HepG2 (cell line): ENCODE data around the gene ABL2. TPM values are rescaled to one million over a fixed set of nuclear protein-coding genes. Genes with fewer than 3 reads are reported as not detected.
A peak's percentile ranks its signal among the peaks of the same experiment; 100 is the strongest.

Experiments
- ATAD3A ChIP-seq: sonication (generic); formaldehyde crosslinking; IDR thresholded peaks from 2 replicates; pipeline ENCODE4 v1.4.0; 2020; ENCODE audit warnings: missing genetic modification reagents
- CBFB ChIP-seq: sonication (generic); formaldehyde crosslinking; IDR thresholded peaks from 2 replicates; pipeline ENCODE4 v1.4.0; 2020; ENCODE audit warnings: missing genetic modification reagents
- FOSL1 ChIP-seq: sonication (generic); formaldehyde crosslinking; IDR thresholded peaks from 2 replicates; pipeline ENCODE4 v1.9.0; 2021; ENCODE audit warnings: missing genetic modification reagents, borderline replicate concordance
- HOXA3 ChIP-seq: sonication (generic); formaldehyde crosslinking; IDR thresholded peaks from 2 replicates; pipeline ENCODE4 v1.5.0; 2020; ENCODE audit warnings: missing genetic modification reagents
- KDM5B ChIP-seq: sonication (generic); formaldehyde crosslinking; IDR thresholded peaks from 2 replicates; pipeline ENCODE4 v1.4.0; 2020; ENCODE audit warnings: missing genetic modification reagents, mild to moderate bottlenecking, borderline replicate concordance
- KLF13 ChIP-seq: sonication (generic); formaldehyde crosslinking; IDR thresholded peaks from 2 replicates; pipeline ENCODE4 v1.4.0; 2020; ENCODE audit warnings: mild to moderate bottlenecking, missing genetic modification reagents
- MEF2D ChIP-seq: sonication (generic); formaldehyde crosslinking; IDR thresholded peaks from 2 replicates; pipeline ENCODE4 v1.5.1; 2020; ENCODE audit warnings: mild to moderate bottlenecking, missing genetic modification reagents
- MTF1 ChIP-seq: sonication (generic); formaldehyde crosslinking; IDR thresholded peaks from 2 replicates; pipeline ENCODE4 v1.5.0; 2020; ENCODE audit warnings: missing genetic modification reagents
- MYC ChIP-seq: sonication (generic); formaldehyde crosslinking; IDR thresholded peaks from 2 replicates; pipeline ENCODE4 v1.9.0; 2021; ENCODE audit warnings: missing genetic modification reagents, borderline replicate concordance
- MZF1 ChIP-seq: sonication (generic); formaldehyde crosslinking; IDR thresholded peaks from 2 replicates; pipeline ENCODE4 v1.8.1; 2023; ENCODE audit warnings: mild to moderate bottlenecking, missing genetic modification reagents, borderline replicate concordance
- NFIB ChIP-seq: sonication (generic); formaldehyde crosslinking; IDR thresholded peaks from 2 replicates; pipeline ENCODE4 v1.9.0; 2021; ENCODE audit warnings: missing genetic modification reagents, mild to moderate bottlenecking, borderline replicate concordance
- NONO ChIP-seq, 2 experiments: fragments of 450-650 bp in 1 of 2; sonication (generic) in 1 of 2; formaldehyde crosslinking in 1 of 2; IDR thresholded peaks in 1 of 2; conservative IDR thresholded peaks in 1 of 2; 2 replicates each; pipeline versions ENCODE4 v1.6.1 to v1.8.0; 2017 to 2022; ENCODE audit warnings: mild to moderate bottlenecking in 1 of 2, missing genetic modification reagents in 1 of 2, moderate library complexity in 1 of 2
- NRL ChIP-seq: sonication (generic); formaldehyde crosslinking; IDR thresholded peaks from 2 replicates; pipeline ENCODE4 v1.5.0; 2020; ENCODE audit warnings: missing genetic modification reagents, mild to moderate bottlenecking, moderate library complexity, borderline replicate concordance
- PCBP2 ChIP-seq: fragments of 200-400 bp; formaldehyde crosslinking; optimal IDR thresholded peaks from 2 replicates; pipeline ENCODE3; 2018; ENCODE audit warnings: low read length, low read depth; ENCODE audit not compliant: poor library complexity, severe bottlenecking
- POLR2AphosphoS2 ChIP-seq: IDR thresholded peaks from 2 replicates; pipeline ENCODE4 v1.6.1; 2011; ENCODE audit warnings: low read depth, low read length, improper control_type of control experiment
- STAG1 ChIP-seq: sonication (generic); formaldehyde crosslinking; IDR thresholded peaks from 2 replicates; pipeline ENCODE4 v1.4.0; 2020; ENCODE audit warnings: missing genetic modification reagents
- TCF7 ChIP-seq: sonication (generic); IDR thresholded peaks from 2 replicates; pipeline ENCODE4 v1.6.1; 2016; ENCODE audit warnings: antibody characterized with exemption, low read depth
- TP53 ChIP-seq: sonication (generic); formaldehyde crosslinking; conservative IDR thresholded peaks from 2 replicates; pipeline ENCODE4 v1.4.0; 2020; ENCODE audit warnings: missing genetic modification reagents
- U2AF1 ChIP-seq: fragments of 200-400 bp; formaldehyde crosslinking; optimal IDR thresholded peaks from 2 replicates; pipeline ENCODE3; 2017; ENCODE audit warnings: mild to moderate bottlenecking, low read depth, low read length
- ZNF180 ChIP-seq: sonication (generic); formaldehyde crosslinking; IDR thresholded peaks from 2 replicates; pipeline ENCODE4 v1.4.0; 2020; ENCODE audit warnings: low read depth, missing genetic modification reagents, borderline replicate concordance
- ZNF326 ChIP-seq: sonication (generic); formaldehyde crosslinking; IDR thresholded peaks from 2 replicates; pipeline ENCODE4 v1.4.0; 2020; ENCODE audit warnings: missing genetic modification reagents, borderline replicate concordance
- ZNF460 ChIP-seq: sonication (generic); formaldehyde crosslinking; IDR thresholded peaks from 2 replicates; pipeline ENCODE4 v1.5.1; 2020; ENCODE audit warnings: missing genetic modification reagents, mild to moderate bottlenecking, borderline replicate concordance
- ZNF567 ChIP-seq: sonication (generic); formaldehyde crosslinking; IDR thresholded peaks from 2 replicates; pipeline ENCODE4 v1.8.1; 2023; ENCODE audit warnings: mild to moderate bottlenecking, missing genetic modification reagents, borderline replicate concordance
- ZNF713 ChIP-seq: sonication (generic); formaldehyde crosslinking; IDR thresholded peaks from 2 replicates; pipeline ENCODE4 v1.4.0; 2020; ENCODE audit warnings: mild to moderate bottlenecking, missing genetic modification reagents
- ZSCAN21 ChIP-seq: sonication (generic); formaldehyde crosslinking; IDR thresholded peaks from 2 replicates; pipeline ENCODE4 v1.8.0; 2022; ENCODE audit warnings: mild to moderate bottlenecking, missing genetic modification reagents, moderate library complexity, borderline replicate concordance
- polyA plus RNA-seq, 8 experiments: library from polyadenylated mRNA; depleted of rRNA in 3 of 8; stranded (reverse) in 7 of 8; unstranded in 1 of 8; fragments of >200 nt; fragmentation: Illumina TruSeq in 4 of 8; extraction: Trizol in 4 of 8; gene quantifications; 2 replicates each; pipeline versions ENCODE4 v1.2.1 to v1.2.3, GENCODE V29; 2011 to 2016; ENCODE audit warnings: low read depth in 4 of 8, missing spikeins in 1 of 8, mixed read lengths in 1 of 8; ENCODE audit not compliant: insufficient read depth in 1 of 8
- total RNA-seq, 5 experiments: library from RNA; depleted of rRNA; stranded (reverse); fragments of >200 nt; fragmentation: Illumina TruSeq; extraction: Trizol; gene quantifications; 2 replicates each; pipeline ENCODE4 v1.2.3, GENCODE V29; 2016; ENCODE audit warnings: low read depth in 1 of 5
- TF ChIP-seq, protein P1 (sequence below): sonication (generic); formaldehyde crosslinking; IDR thresholded peaks from 2 replicates; pipeline ENCODE4 v1.9.0; 2021; ENCODE audit warnings: missing genetic modification reagents, borderline replicate concordance
- TF ChIP-seq, protein P2 (sequence below): sonication (generic); formaldehyde crosslinking; IDR thresholded peaks from 2 replicates; pipeline ENCODE4 v1.8.0; 2022; ENCODE audit warnings: missing genetic modification reagents, mild to moderate bottlenecking, borderline replicate concordance
- TF ChIP-seq, protein P3 (sequence below): sonication (generic); formaldehyde crosslinking; IDR thresholded peaks from 2 replicates; pipeline ENCODE4 v1.4.0; 2020; ENCODE audit warnings: missing genetic modification reagents

ABL2 gene
- total and polyA plus RNA-seq, 2 of the 13 experiments (the other 11 are each of a cell fraction or from before 2014, with no cell fraction given): 5.8 to 6.0 TPM

- TF ChIP-seq ZNF713 (CRISPR knock-in tag) (no peak), TCF7 (peak; percentile 80), ZNF180 (CRISPR knock-in tag) (no peak), POLR2AphosphoS2 (no peak), MYC (CRISPR knock-in tag) (no peak), TP53 (CRISPR knock-in tag) (no peak), HOXA3 (0 out of 2 replicates have a peak, but pooled peaks have one; percentile 38), STAG1 (CRISPR knock-in tag) (no peak), ZNF567 (CRISPR knock-in tag) (no peak), U2AF1 (no peak), CBFB (CRISPR knock-in tag) (no peak), NFIB (CRISPR knock-in tag) (no peak), PCBP2 (no peak), ZNF326 (no peak), MEF2D (CRISPR knock-in tag) (peak; percentile 83), KDM5B (CRISPR knock-in tag) (no peak), NRL (CRISPR knock-in tag) (no peak), MTF1 (CRISPR knock-in tag) (no peak), MZF1 (no peak), ZNF460 (CRISPR knock-in tag) (peak; percentile 30; the same call in 1 of the 2 replicates), NONO (IDR thresholded peaks at IDR 0.05) (no peak), NONO (CRISPR knock-in tag; conservative IDR thresholded peaks at IDR 0.05) (peak; percentile 84), KLF13 (CRISPR knock-in tag) (no peak), FOSL1 (CRISPR knock-in tag) (no peak), ATAD3A (no peak), ZSCAN21 (peak; percentile 53; the same call in 1 of the 2 replicates)
- TF ChIP-seq, protein P1, sequence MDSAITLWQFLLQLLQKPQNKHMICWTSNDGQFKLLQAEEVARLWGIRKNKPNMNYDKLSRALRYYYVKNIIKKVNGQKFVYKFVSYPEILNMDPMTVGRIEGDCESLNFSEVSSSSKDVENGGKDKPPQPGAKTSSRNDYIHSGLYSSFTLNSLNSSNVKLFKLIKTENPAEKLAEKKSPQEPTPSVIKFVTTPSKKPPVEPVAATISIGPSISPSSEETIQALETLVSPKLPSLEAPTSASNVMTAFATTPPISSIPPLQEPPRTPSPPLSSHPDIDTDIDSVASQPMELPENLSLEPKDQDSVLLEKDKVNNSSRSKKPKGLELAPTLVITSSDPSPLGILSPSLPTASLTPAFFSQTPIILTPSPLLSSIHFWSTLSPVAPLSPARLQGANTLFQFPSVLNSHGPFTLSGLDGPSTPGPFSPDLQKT (CRISPR knock-in tag): no peak
- TF ChIP-seq, protein P2, sequence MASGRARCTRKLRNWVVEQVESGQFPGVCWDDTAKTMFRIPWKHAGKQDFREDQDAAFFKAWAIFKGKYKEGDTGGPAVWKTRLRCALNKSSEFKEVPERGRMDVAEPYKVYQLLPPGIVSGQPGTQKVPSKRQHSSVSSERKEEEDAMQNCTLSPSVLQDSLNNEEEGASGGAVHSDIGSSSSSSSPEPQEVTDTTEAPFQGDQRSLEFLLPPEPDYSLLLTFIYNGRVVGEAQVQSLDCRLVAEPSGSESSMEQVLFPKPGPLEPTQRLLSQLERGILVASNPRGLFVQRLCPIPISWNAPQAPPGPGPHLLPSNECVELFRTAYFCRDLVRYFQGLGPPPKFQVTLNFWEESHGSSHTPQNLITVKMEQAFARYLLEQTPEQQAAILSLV (CRISPR knock-in tag): no peak
- TF ChIP-seq, protein P3, sequence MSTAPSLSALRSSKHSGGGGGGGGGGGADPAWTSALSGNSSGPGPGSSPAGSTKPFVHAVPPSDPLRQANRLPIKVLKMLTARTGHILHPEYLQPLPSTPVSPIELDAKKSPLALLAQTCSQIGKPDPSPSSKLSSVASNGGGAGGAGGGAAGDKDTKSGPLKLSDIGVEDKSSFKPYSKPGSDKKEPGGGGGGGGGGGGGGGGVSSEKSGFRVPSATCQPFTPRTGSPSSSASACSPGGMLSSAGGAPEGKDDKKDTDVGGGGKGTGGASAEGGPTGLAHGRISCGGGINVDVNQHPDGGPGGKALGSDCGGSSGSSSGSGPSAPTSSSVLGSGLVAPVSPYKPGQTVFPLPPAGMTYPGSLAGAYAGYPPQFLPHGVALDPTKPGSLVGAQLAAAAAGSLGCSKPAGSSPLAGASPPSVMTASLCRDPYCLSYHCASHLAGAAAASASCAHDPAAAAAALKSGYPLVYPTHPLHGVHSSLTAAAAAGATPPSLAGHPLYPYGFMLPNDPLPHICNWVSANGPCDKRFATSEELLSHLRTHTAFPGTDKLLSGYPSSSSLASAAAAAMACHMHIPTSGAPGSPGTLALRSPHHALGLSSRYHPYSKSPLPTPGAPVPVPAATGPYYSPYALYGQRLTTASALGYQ: peak; percentile 55; the same call in 1 of the 2 replicates
Observed at GRCh38 chr1:179104611-179105250, 124.7 kb downstream of the ABL2 start (continued).
